Keratinocyte (primary cell): ENCODE results near the gene SENP1. TPM values are rescaled to one million over a fixed set of nuclear protein-coding genes. Genes with fewer than 3 reads are reported as not detected.

Experiments
- DNase-seq: peaks from one replicate; pipeline ENCODE4 v3.0.0-alpha.2; 2011; ENCODE audit warnings: low read depth, missing footprints, low spot score
- FAIRE-seq: peaks from 2 replicates; lab custom pipeline; 2011; peaks lifted over from hg19 to GRCh38; lab: Jason Lieb, UNC
- H2AFZ ChIP-seq: 2 replicates; pipeline ENCODE4 v1.6.0; 2012; ENCODE audit warnings: low read length, control low read depth, inconsistent platforms; ENCODE audit not compliant: control insufficient read depth
- H3K27ac ChIP-seq: 2 replicates; pipeline ENCODE4 v1.5.1; 2011; ENCODE audit warnings: low read length; ENCODE audit not compliant: control insufficient read depth, insufficient read depth
- H3K27me3 ChIP-seq: 3 replicates; pipeline ENCODE4 v1.6.0; 2011; ENCODE audit warnings: low read length; ENCODE audit not compliant: control insufficient read depth, insufficient read depth; ENCODE audit errors: extremely low read depth
- H3K36me3 ChIP-seq, 2 experiments: 2 replicates in 1 of 2; 3 replicates in 1 of 2; pipeline ENCODE4 v1.5.1; 2011; ENCODE audit warnings: low read length in 2 of 2, mild to moderate bottlenecking in 1 of 2; ENCODE audit not compliant: control insufficient read depth in 2 of 2, insufficient read depth in 2 of 2; ENCODE audit errors: extremely low read depth in 1 of 2
- H3K4me1 ChIP-seq: 3 replicates; pipeline ENCODE4 v1.5.1; 2011; ENCODE audit warnings: low read length; ENCODE audit not compliant: control insufficient read depth, insufficient read depth; ENCODE audit errors: extremely low read depth
- H3K4me2 ChIP-seq: 3 replicates; pipeline ENCODE4 v1.6.0; 2011; ENCODE audit warnings: low read depth, low read length; ENCODE audit not compliant: control insufficient read depth, insufficient read depth; ENCODE audit errors: extremely low read depth
- H3K4me3 ChIP-seq, 3 experiments: fragments of 200-600 bp in 1 of 3; sonication (generic) in 1 of 3; 2 replicates in 2 of 3; 3 replicates in 1 of 3; pipeline ENCODE4 v1.5.1; 2011 to 2016; ENCODE audit warnings: low read length in 3 of 3, mild to moderate bottlenecking in 3 of 3, control low read depth in 2 of 3, inconsistent platforms in 1 of 3, low read depth in 1 of 3, mixed read lengths in 1 of 3, mixed run types in 1 of 3, moderate library complexity in 1 of 3; ENCODE audit not compliant: control insufficient read depth in 2 of 3, insufficient read depth in 2 of 3; ENCODE audit errors: extremely low read depth in 1 of 3
- H3K79me2 ChIP-seq: 2 replicates; pipeline ENCODE4 v1.6.0; 2012; ENCODE audit warnings: low read length; ENCODE audit not compliant: control insufficient read depth, insufficient read depth
- H3K9ac ChIP-seq: 3 replicates; pipeline ENCODE4 v1.6.0; 2011; ENCODE audit warnings: low read length; ENCODE audit not compliant: control insufficient read depth, insufficient read depth; ENCODE audit errors: extremely low read depth
- H3K9me1 ChIP-seq: 3 replicates; pipeline ENCODE4 v1.6.0; 2011; ENCODE audit warnings: low read length; ENCODE audit not compliant: control insufficient read depth, insufficient read depth; ENCODE audit errors: extremely low read depth
- H3K9me3 ChIP-seq: 2 replicates; pipeline ENCODE4 v1.5.1; 2012; ENCODE audit warnings: low read depth, low read length; ENCODE audit not compliant: control insufficient read depth
- H4K20me1 ChIP-seq: 3 replicates; pipeline ENCODE4 v1.6.0; 2011; ENCODE audit warnings: low read length; ENCODE audit not compliant: control insufficient read depth, insufficient read depth; ENCODE audit errors: extremely low read depth
- CTCF ChIP-seq, 3 experiments: IDR thresholded peaks in 1 of 3; conservative IDR thresholded peaks in 1 of 3; optimal IDR thresholded peaks in 1 of 3; 2 replicates in 2 of 3; 3 replicates in 1 of 3; pipeline versions ENCODE3 to v1.5.1; 2011; ENCODE audit warnings: low read length in 3 of 3, mild to moderate bottlenecking in 3 of 3, moderate library complexity in 2 of 3, control low read depth in 1 of 3, inconsistent platforms in 1 of 3; ENCODE audit not compliant: insufficient read depth in 2 of 3; ENCODE audit errors: extremely low read depth in 1 of 3
- EZH2 ChIP-seq: IDR thresholded peaks from one replicate; pipeline ENCODE4 v1.6.1; 2012; ENCODE audit warnings: inconsistent platforms, mild to moderate bottlenecking, low read length, moderate library complexity
- dilution Hi-C: fragments of 300-500 bp; cut with MboI; formaldehyde crosslinking; loops from one replicate; pipeline ENCODE4 v1.7.0; 2020; ENCODE audit warnings: low sequenced_read_pairs; ENCODE audit not compliant: extremely low pct_ligation_motif_present
- polyA plus RNA-seq, 5 experiments: library from polyadenylated mRNA; depleted of rRNA in 3 of 5; stranded (reverse) in 3 of 5; stranded (forward) in 1 of 5; unstranded in 1 of 5; fragments of >200 nt; gene quantifications; 1 replicate in 1 of 5; 2 replicates in 3 of 5; 3 replicates in 1 of 5; pipeline versions ENCODE4 v1.2.1 to v1.2.3, GENCODE V29; 2011 to 2012; ENCODE audit warnings: missing spikeins in 2 of 5, low read depth in 1 of 5, low replicate concordance in 1 of 5

The SENP1 gene
- polyA plus RNA-seq, 1 donor (not counting 4 experiments of a cell fraction or from before 2014, with no cell fraction given), result 15.4 TPM

- peaks cover 0 to 5% of the 10 kb centered on the region in 2 experiments for H3K36me3 ChIP-seq
These were observed 34.1 kb downstream of the SENP1 start for GRCh38 chr12:48071808-48072207.

GRCh38 chr12:48070731-48071130 is 35.1 kb downstream of the SENP1 start:
- peaks cover 0 to 5% of the 10 kb centered on the region in 2 experiments for H3K36me3 ChIP-seq
- H3K4me1 ChIP-seq, result peaks cover 5% of the 10 kb centered on the region
- TF ChIP-seq CTCF (optimal IDR thresholded peaks at IDR 0.05 in 1 of 3, IDR thresholded peaks at IDR 0.05 in 1 of 3, conservative IDR thresholded peaks at IDR 0.05 in 1 of 3; ENCODE audit: extremely low read depth in 1 of 3, insufficient read depth in 2 of 3, low read length in 3 of 3), result no peak
- no peak for TF ChIP-seq EZH2
- H2AFZ ChIP-seq, result no peak overlapping the region
- no peak overlapping the region for H3K27ac ChIP-seq
- no peak overlapping the region for H3K4me2 ChIP-seq
- no peaks in the 10 kb centered on the region for H3K79me2 ChIP-seq
- no peak overlapping the region for H3K4me3 ChIP-seq
- no peaks in the 10 kb centered on the region for H4K20me1 ChIP-seq
- DNase-seq (no peak), FAIRE-seq (no peak)
- no peaks in the 10 kb centered on the region for H3K27me3 ChIP-seq
- peaks cover 2% of the 10 kb centered on the region for H3K9me1 ChIP-seq
- no peak overlapping the region for H3K9ac ChIP-seq
- no peaks in the 10 kb centered on the region for H3K9me3 ChIP-seq
- dilution Hi-C loops, result no loop called here

More at GRCh38 chr12:48071808-48072207, 34.1 kb downstream of the SENP1 start:
- Histone ChIP-seq H3K4me1 (peaks cover 5% of the 10 kb centered on the region), H3K9me3 (no peaks in the 10 kb centered on the region), H3K79me2 (no peaks in the 10 kb centered on the region), H3K4me2 (no peak overlapping the region), H3K27me3 (no peaks in the 10 kb centered on the region), H3K4me3 (no peak overlapping the region), H3K9me1 (peaks cover 2% of the 10 kb centered on the region), H2AFZ (no peak overlapping the region), H4K20me1 (no peaks in the 10 kb centered on the region), H3K27ac (no peak overlapping the region), H3K9ac (no peak overlapping the region)
- FAIRE-seq (no peak), DNase-seq (no peak)
- TF ChIP-seq EZH2, result no peak
- no peak for TF ChIP-seq CTCF (optimal IDR thresholded peaks at IDR 0.05 in 1 of 3, IDR thresholded peaks at IDR 0.05 in 1 of 3, conservative IDR thresholded peaks at IDR 0.05 in 1 of 3; ENCODE audit: extremely low read depth in 1 of 3, insufficient read depth in 2 of 3, low read length in 3 of 3)
- dilution Hi-C loops, result no loop called here
